Spinal cord (tissue), 10 donors: Measurements from ENCODE around the gene SDK2. TPM values are rescaled to one million over a fixed set of nuclear protein-coding genes. Genes with fewer than 3 reads are reported as not detected.

Experiments
- DNase-seq, 6 donors: peaks; one replicate each; pipeline versions ENCODE4 v3.0.0 to v3.0.0-alpha.2; 2013 to 2015; ENCODE audit warnings: low spot score in 6 of 6, low read depth in 4 of 6
- H3K27ac ChIP-seq: one replicate; pipeline ENCODE4 v1.5.1; 2013; ENCODE audit warnings: low read depth, low read length, control low read depth
- H3K27me3 ChIP-seq: one replicate; pipeline ENCODE4 v1.6.1; 2013; ENCODE audit warnings: low read length; ENCODE audit not compliant: control insufficient read depth, insufficient read depth
- H3K36me3 ChIP-seq: one replicate; pipeline ENCODE4 v1.6.1; 2013; ENCODE audit warnings: low read length; ENCODE audit not compliant: control insufficient read depth, insufficient read depth
- H3K4me1 ChIP-seq: one replicate; pipeline ENCODE4 v1.6.1; 2013; ENCODE audit warnings: low read length; ENCODE audit not compliant: control insufficient read depth, insufficient read depth
- H3K4me3 ChIP-seq: one replicate; pipeline ENCODE4 v1.5.1; 2013; ENCODE audit warnings: low read depth, low read length, control low read depth
- H3K9me3 ChIP-seq: one replicate; pipeline ENCODE4 v1.6.1; 2013; ENCODE audit warnings: low read length; ENCODE audit not compliant: control insufficient read depth, insufficient read depth
- WGBS: methylation state at CpG from one replicate; pipeline ENCODE4 v1.1.5; 2013; ENCODE audit warnings: missing lambda C conversion rate; ENCODE audit not compliant: insufficient coverage; 5-methylcytosine and 5-hydroxymethylcytosine counted together
- polyA plus RNA-seq, 2 donors: library from polyadenylated mRNA; unstranded; fragments of 120-200 nt; gene quantifications; one replicate each; pipeline ENCODE4 v1.2.1, GENCODE V29; 2013; ENCODE audit not compliant: insufficient read length in 2 of 2
- total RNA-seq, 2 donors: library from RNA; depleted of rRNA in 1 of 2; stranded (reverse); fragments of 120-200 nt in 1 of 2; fragments of >200 nt in 1 of 2; gene quantifications; one replicate each; pipeline versions ENCODE4 v1.2.3 to v1.2.4, GENCODE V29; 2013 to 2014
- donor health status: healthy.

SDK2 gene
- total and polyA plus RNA-seq, 4 donors = 10.9 to 14.4 (median 12.7) TPM

DNA sequence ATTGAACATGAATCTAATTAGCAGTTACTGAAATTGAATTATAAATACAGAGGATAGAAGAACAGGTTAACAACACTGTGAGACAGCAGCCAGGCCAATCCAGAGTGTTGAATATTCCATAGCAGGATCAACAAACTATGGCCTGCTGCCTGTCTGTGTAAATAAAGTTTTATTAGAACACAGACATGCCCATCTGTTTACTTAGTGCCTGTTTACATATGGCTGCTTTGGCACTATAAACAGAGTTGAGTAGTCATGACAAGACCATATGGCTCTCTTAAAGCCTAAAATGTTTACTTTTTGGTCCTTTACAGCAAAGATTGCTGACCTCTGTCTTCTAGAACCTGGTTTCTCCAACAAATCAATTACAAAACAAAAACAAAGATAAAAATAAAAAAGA, 217.0 kb downstream of the SDK2 start:
- peaks cover 17% of the 10 kb centered on the region for H3K4me1 ChIP-seq
- no peak overlapping the region for H3K4me3 ChIP-seq
- peak in 1 of 6 donors; percentile 36 for DNase-seq
- no peaks in the 10 kb centered on the region for H3K9me3 ChIP-seq
- H3K27me3 ChIP-seq = no peaks in the 10 kb centered on the region
- no peak overlapping the region for H3K27ac ChIP-seq
- H3K36me3 ChIP-seq = peaks cover 34% of the 10 kb centered on the region

GRCh38 chr17:73424571-73424970, 219.7 kb downstream of the SDK2 start:
- no peak for DNase-seq
- H3K27me3 ChIP-seq = no peaks in the 10 kb centered on the region
- 65% methylated on average over 4 of the region's 6 CpGs for WGBS
- H3K36me3 ChIP-seq = peaks cover 35% of the 10 kb centered on the region
- no peak overlapping the region for H3K27ac ChIP-seq
- H3K9me3 ChIP-seq = no peaks in the 10 kb centered on the region
- no peak overlapping the region for H3K4me3 ChIP-seq
- peaks cover 4% of the 10 kb centered on the region for H3K4me1 ChIP-seq

DNA sequence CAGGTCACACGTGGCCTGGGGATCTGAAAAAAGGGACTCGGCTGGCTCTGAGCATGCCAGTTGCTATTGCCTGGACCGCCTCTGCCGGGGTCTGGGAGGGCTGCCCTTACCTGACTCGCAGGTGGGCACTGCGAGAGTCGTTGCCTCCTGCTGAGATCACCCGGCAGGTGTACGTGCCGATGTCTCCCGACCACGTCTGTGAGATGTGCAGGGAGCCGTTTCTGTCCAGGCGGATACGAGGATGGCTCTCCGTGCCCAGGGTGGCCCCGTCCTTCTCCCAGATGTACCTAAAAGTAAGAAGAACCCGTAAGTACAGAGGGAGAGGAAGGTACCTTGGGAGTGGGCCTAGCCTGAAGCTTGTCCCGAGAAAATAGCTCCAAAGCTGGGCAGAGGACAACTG, 220.4 kb downstream of the SDK2 start:
- Histone ChIP-seq H3K4me3 (no peak overlapping the region), H3K9me3 (no peaks in the 10 kb centered on the region), H3K4me1 (no peaks in the 10 kb centered on the region), H3K36me3 (peaks cover 38% of the 10 kb centered on the region), H3K27ac (no peak overlapping the region), H3K27me3 (no peaks in the 10 kb centered on the region)
- DNase-seq = no peak
- 93% methylated on average over 19 of the region's 19 CpGs for WGBS

DNA sequence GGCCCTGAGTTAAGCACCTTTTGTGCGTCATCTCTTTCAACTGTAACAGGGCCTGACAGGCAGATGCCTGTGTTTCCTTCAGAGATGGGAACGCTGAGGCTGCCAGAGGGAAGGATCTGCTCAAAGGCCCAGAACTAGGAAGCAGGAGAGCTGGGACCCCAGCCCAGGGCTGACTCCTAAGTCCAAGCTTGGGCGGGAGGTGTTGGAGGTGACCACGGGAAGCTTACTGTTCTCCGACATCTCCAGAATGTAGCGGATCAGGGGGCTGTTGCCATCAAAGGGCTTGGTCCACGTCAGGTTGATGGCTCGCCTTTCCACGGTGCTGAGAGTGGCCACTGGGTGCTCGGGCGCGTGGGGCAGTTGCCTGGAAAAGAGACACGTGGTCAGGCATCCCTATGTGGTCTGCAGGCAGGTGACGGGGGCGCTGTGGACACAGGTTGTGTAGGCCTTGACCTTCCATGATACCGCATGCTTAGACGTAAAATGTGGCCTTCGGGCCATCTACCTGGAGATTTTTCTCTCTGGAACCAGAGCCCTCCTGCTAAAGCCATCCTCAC, 221.0 kb downstream of the SDK2 start:
- Histone ChIP-seq H3K27me3 (no peaks in the 10 kb centered on the region), H3K9me3 (no peaks in the 10 kb centered on the region), H3K4me1 (no peaks in the 10 kb centered on the region), H3K27ac (no peak overlapping the region), H3K36me3 (peaks cover 38% of the 10 kb centered on the region), H3K4me3 (no peak overlapping the region)
- DNase-seq = no peak
- WGBS = 97% methylated on average over 17 of the region's 18 CpGs

GRCh38 chr17:73422121-73422520, 222.1 kb downstream of the SDK2 start:
- no peak overlapping the region for H3K4me3 ChIP-seq
- 96% methylated on average over 12 of the region's 12 CpGs for WGBS
- DNase-seq = no peak
- no peaks in the 10 kb centered on the region for H3K9me3 ChIP-seq
- H3K27ac ChIP-seq = no peak overlapping the region
- H3K27me3 ChIP-seq = no peaks in the 10 kb centered on the region
- peaks cover 38% of the 10 kb centered on the region for H3K36me3 ChIP-seq
- no peaks in the 10 kb centered on the region for H3K4me1 ChIP-seq

DNA sequence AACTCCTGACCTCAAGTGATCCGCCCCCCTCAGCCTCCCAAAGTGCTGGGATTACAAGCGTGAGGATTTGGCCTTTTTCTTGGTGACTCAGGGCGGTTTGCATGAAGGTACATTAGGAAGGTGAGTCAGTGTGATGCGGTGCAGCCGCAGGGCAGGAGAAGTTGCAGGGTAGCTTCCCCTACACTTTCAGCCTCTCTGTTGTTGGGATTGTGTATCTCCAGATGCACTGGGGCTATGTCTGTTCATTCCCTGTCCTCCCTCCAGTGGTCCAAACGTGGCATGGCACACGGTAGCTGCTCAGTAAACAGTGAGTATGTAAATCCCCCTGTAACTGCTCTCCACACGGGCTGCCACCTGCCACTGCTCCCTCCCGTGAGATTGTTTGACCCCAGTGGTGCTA, 223.3 kb downstream of the SDK2 start:
- Histone ChIP-seq H3K9me3 (no peaks in the 10 kb centered on the region), H3K4me3 (no peak overlapping the region), H3K27ac (no peak overlapping the region), H3K27me3 (no peaks in the 10 kb centered on the region), H3K4me1 (no peaks in the 10 kb centered on the region), H3K36me3 (peaks cover 43% of the 10 kb centered on the region)
- no peak for DNase-seq
- 59% methylated on average over 5 of the region's 9 CpGs for WGBS

- Histone ChIP-seq H3K36me3 (peaks cover 51% of the 10 kb centered on the region), H3K4me3 (no peak overlapping the region), H3K27me3 (no peaks in the 10 kb centered on the region), H3K27ac (no peak overlapping the region), H3K4me1 (no peaks in the 10 kb centered on the region), H3K9me3 (no peaks in the 10 kb centered on the region)
- DNase-seq = no peak
- WGBS = 74% methylated on average over 7 of the region's 9 CpGs
These were observed 224.4 kb downstream of the SDK2 start for GRCh38 chr17:73419881-73420280.

GRCh38 chr17:73419051-73419450, 225.2 kb downstream of the SDK2 start:
- WGBS = 97% methylated on average over 8 of the region's 10 CpGs
- no peaks in the 10 kb centered on the region for H3K4me1 ChIP-seq
- no peak overlapping the region for H3K4me3 ChIP-seq
- peaks cover 55% of the 10 kb centered on the region for H3K36me3 ChIP-seq
- DNase-seq = no peak
- no peaks in the 10 kb centered on the region for H3K9me3 ChIP-seq
- no peaks in the 10 kb centered on the region for H3K27me3 ChIP-seq
- no peak overlapping the region for H3K27ac ChIP-seq

- no peak overlapping the region for H3K4me3 ChIP-seq
- no peak overlapping the region for H3K27ac ChIP-seq
- H3K36me3 ChIP-seq = peaks cover 46% of the 10 kb centered on the region
- 95% methylated on average over 11 of the region's 15 CpGs for WGBS
- DNase-seq = no peak
- no peaks in the 10 kb centered on the region for H3K9me3 ChIP-seq
- H3K27me3 ChIP-seq = no peaks in the 10 kb centered on the region
- peaks cover 7% of the 10 kb centered on the region for H3K4me1 ChIP-seq
These were observed 228.5 kb downstream of the SDK2 start for GRCh38 chr17:73415782-73416181.

DNA sequence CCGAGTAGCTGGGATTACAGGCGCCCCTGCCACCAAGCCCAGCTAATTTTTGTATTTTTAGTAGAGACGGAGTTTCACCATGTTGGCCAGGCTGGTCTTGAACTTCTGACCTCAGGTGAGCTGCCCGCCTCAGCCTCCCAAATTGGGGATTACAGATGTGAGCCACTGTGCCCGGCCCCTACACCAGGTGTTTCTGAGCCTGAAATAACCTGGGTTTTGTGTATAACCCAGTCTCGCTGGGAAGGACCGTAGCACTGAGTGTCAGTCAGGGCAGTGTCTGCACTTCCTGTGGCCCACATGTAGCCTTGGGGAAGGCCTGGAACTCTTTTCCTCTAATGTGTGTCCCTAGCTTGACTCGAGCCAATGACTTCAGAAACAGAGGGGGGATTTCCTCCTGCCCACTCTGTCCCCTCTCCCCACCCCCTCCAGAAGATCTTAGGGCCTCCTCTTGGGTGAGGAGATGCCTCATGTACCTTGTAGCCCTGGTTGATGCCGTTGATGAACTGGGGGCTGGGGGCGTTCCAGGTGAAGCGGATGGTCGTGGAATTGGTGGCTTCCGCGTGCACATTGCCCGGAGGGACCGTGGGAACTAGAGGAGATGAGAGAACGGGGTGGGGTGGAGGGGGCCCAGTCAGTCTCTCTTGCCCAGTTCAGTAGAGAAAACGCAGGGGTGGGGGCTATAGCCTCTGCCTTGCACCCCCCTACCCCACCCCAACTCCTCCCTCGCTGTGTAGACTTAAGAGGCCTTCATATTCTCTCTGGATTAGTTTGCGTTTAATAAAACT, 229.9 kb downstream of the SDK2 start:
- Histone ChIP-seq H3K9me3 (no peaks in the 10 kb centered on the region), H3K4me1 (peaks cover 11% of the 10 kb centered on the region), H3K4me3 (no peak overlapping the region), H3K27me3 (no peaks in the 10 kb centered on the region), H3K27ac (no peak overlapping the region), H3K36me3 (peaks cover 39% of the 10 kb centered on the region)
- WGBS = 92% methylated on average over 7 of the region's 20 CpGs
- no peak for DNase-seq
